Spleen (tissue), 7 donors: ENCODE measurements around the gene TRIM72.

Source experiments
- CTCF ChIP-seq, 11 experiments: fragments of 200-600 bp in 7 of 11; fragments of 450-650 bp in 4 of 11; sonication (generic) in 4 of 11; IDR thresholded peaks in 8 of 11; conservative IDR thresholded peaks in 3 of 11; 1 replicate in 7 of 11; 2 replicates in 4 of 11; pipeline versions ENCODE4 v1.4.0 to v1.8.0; 2016 to 2021; ENCODE audit warnings: antibody characterized with exemption in 11 of 11, inconsistent platforms in 4 of 11, mild to moderate bottlenecking in 1 of 11
- POLR2A ChIP-seq, 3 donors: fragments of 450-650 bp; IDR thresholded peaks; one replicate each; pipeline ENCODE4 v1.5.1; 2017; ENCODE audit warnings: antibody characterized with exemption in 3 of 3, mild to moderate bottlenecking in 1 of 3
- POLR2AphosphoS5 ChIP-seq, 3 donors: sonication (generic); formaldehyde crosslinking; IDR thresholded peaks; one replicate each; pipeline ENCODE4 v1.5.1; 2017; ENCODE audit warnings: antibody characterized with exemption in 3 of 3
- donor health status: DM: no; HTN: no; CAD: no; lungs with moderate emphysema.
- donor health status: DM: no; HTN: no; CAD: no.
- donor health status: DM: no; HTN: no; CAD: no.

DNA sequence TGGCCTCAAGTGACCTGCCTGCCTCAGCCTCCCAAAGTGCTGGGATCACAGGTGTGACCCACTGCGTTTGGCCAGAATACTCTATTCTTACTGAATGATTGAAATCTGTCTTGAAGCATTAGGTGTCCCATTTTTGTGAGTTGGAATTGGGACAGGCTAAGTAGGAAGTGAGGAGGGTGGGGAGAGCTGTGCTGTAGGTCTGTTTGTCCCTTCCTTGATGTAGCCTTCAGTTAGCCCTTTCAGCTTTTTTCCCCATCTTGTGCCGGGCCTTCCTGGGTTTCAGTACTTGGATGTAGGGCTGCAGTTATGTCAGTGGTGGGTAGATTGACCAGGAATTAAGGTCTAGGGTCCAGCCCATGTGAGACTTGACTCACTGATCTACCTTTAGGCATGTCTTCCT is 20.0 kb upstream of the TRIM72 start:
- TF ChIP-seq POLR2A (IDR thresholded peaks at IDR 0.05) (no peak), CTCF (IDR thresholded peaks at IDR 0.05 in 8 of 11, conservative IDR thresholded peaks at IDR 0.05 in 3 of 11) (no peak), POLR2AphosphoS5 (IDR thresholded peaks at IDR 0.05) (no peak)
